Pancreas (tissue), 10 donors: Measurements from ENCODE around the gene PAFAH1B2. TPM values are rescaled to one million over a fixed set of nuclear protein-coding genes. Genes with fewer than 3 reads are reported as not detected.

Experiments used
- ATAC-seq, 4 donors: fragments of 200-7000 bp; cut with Tn5 transposase; one replicate each; pipeline versions ENCODE4 v1.8.0 to v1.9.1; 2020; ENCODE audit warnings: mild to moderate bottlenecking in 4 of 4, moderate library complexity in 4 of 4
- DNase-seq, 6 donors: peaks; one replicate each; pipeline ENCODE4 v3.0.0-alpha.2; 2020
- FAIRE-seq: peaks from 2 replicates; lab custom pipeline; 2012; peaks lifted over from hg19 to GRCh38; lab: Jason Lieb, UNC
- H3K27ac ChIP-seq, 4 donors: fragments of 200-600 bp; sonication (generic); 1 replicate in 3 of 4; 2 replicates in 1 of 4; pipeline versions ENCODE4 v1.5.0 to v1.8.0; 2020
- H3K27me3 ChIP-seq, 4 donors: fragments of 200-600 bp; one replicate each; pipeline ENCODE4 v1.8.0; 2021
- H3K36me3 ChIP-seq, 3 donors: fragments of 200-600 bp; sonication (generic) in 1 of 3; one replicate each; pipeline versions ENCODE4 v1.5.0 to v1.8.0; 2020 to 2021
- H3K4me1 ChIP-seq, 3 donors: fragments of 200-600 bp; one replicate each; pipeline ENCODE4 v1.8.0; 2021
- H3K4me3 ChIP-seq, 4 donors: fragments of 200-600 bp; sonication (generic) in 2 of 4; one replicate each; pipeline versions ENCODE4 v1.5.0 to v1.8.0; 2020 to 2021
- H3K9me3 ChIP-seq, 4 donors: fragments of 200-600 bp; one replicate each; pipeline ENCODE4 v1.8.0; 2021
- WGBS, 2 donors: extraction: QIAGEN DNeasy Blood & Tissue Kit; methylation state at CpG; one replicate each; pipeline ENCODE4 v1.1.7; 2013; 5-methylcytosine and 5-hydroxymethylcytosine counted together
- intact Hi-C, 3 donors: fragments of 100-400 bp; cut with DNase I; formaldehyde crosslinking; loops; one replicate each; pipeline versions ENCODE4 v1.11.1 to v1.14.2; 2022
- polyA plus RNA-seq, 2 donors: library from polyadenylated mRNA; stranded (reverse); fragments of 200-250 nt; gene quantifications; one replicate each; pipeline ENCODE4 v1.2.3, GENCODE V29; 2013
- total RNA-seq, 6 donors: library from RNA; stranded (reverse); fragmentation: NEBNext Ultra II Directional in 4 of 6; extraction: Animal tissue kit (Norgen Biotek cat#: 25700) in 4 of 6; gene quantifications; one replicate each; pipeline versions ENCODE4 v1.2.1 to v1.2.4, GENCODE V29; 2021 to 2023
- TF ChIP-seq, protein P1 (sequence below), 4 donors: fragments of 200-600 bp; sonication (generic) in 3 of 4; IDR thresholded peaks; one replicate each; pipeline versions ENCODE4 v1.5.0 to v1.8.0; 2021; ENCODE audit warnings: antibody characterized with exemption in 4 of 4
- donor health status: healthy with polysubstance abuse.
- donor health status: DM: no; HTN: no; CAD: no; lungs with moderate emphysema.
- donor health status: DM: no; HTN: no; CAD: no.
- donor health status: control.
- donor health status: control.
- donor health status: Bipolar disorder and iron deficiency.
- donor health status: DM: yes; HTN: yes; CAD: no.
- donor health status: DM: no; HTN: no; CAD: no.
- donor health status: DM: no; HTN: no; CAD: no.
- donor health status: DM: yes; HTN: yes; CAD: no.

The PAFAH1B2 gene
- total and polyA plus RNA-seq, 8 donors = 14.8 to 47.7 (median 24.3) TPM

DNA sequence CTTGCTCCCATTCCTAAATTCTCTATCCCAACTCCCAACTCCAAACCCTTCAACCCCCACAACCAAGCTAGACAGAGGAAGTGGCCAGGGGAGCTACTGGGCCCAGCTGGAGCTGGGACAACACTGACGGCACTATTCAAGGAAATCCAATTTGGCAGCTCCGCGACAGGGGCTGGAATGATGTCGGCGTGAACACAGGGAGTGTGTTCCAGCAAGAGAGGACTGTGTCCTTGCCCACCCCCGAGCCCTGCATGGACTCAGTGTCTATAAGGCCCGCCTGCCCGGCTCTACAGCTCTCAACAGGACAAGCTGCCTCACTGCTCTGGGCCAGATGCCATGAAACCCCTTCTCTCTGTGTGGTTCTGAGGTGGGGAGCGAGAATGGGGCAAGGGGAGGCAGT is 76.5 kb downstream of the PAFAH1B2 start:
- peaks cover 22 to 31% (median 27%) of the 10 kb centered on the region in 3 donors for H3K4me1 ChIP-seq
- H3K9me3 ChIP-seq = no peaks in the 10 kb centered on the region
- intact Hi-C loops = loop anchor here in 2 of 3 donors (5.0 to 10.0 kb wide), 4 partner anchors 33 to 356 kb away; no protein-coding TSS in a partner anchor
- ATAC-seq (peak; percentile 18 to 46 (median 38)), FAIRE-seq (no peak), DNase-seq (peak in 4 of 6 donors; percentile 52 to 78 (median 55))
- WGBS, 2 donors = 45 to 53% methylated on average over 9 of the region's 9 CpGs
- peak overlapping the region in 2 of 4 donors; percentile 49 to 50 for H3K27ac ChIP-seq
- peaks cover 0 to 29% (median 0%) of the 10 kb centered on the region in 3 donors for H3K36me3 ChIP-seq
- no peaks in the 10 kb centered on the region for H3K27me3 ChIP-seq
- TF ChIP-seq, protein P1, sequence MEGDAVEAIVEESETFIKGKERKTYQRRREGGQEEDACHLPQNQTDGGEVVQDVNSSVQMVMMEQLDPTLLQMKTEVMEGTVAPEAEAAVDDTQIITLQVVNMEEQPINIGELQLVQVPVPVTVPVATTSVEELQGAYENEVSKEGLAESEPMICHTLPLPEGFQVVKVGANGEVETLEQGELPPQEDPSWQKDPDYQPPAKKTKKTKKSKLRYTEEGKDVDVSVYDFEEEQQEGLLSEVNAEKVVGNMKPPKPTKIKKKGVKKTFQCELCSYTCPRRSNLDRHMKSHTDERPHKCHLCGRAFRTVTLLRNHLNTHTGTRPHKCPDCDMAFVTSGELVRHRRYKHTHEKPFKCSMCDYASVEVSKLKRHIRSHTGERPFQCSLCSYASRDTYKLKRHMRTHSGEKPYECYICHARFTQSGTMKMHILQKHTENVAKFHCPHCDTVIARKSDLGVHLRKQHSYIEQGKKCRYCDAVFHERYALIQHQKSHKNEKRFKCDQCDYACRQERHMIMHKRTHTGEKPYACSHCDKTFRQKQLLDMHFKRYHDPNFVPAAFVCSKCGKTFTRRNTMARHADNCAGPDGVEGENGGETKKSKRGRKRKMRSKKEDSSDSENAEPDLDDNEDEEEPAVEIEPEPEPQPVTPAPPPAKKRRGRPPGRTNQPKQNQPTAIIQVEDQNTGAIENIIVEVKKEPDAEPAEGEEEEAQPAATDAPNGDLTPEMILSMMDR (IDR thresholded peaks at IDR 0.05) = no peak
- H3K4me3 ChIP-seq = no peak overlapping the region

DNA sequence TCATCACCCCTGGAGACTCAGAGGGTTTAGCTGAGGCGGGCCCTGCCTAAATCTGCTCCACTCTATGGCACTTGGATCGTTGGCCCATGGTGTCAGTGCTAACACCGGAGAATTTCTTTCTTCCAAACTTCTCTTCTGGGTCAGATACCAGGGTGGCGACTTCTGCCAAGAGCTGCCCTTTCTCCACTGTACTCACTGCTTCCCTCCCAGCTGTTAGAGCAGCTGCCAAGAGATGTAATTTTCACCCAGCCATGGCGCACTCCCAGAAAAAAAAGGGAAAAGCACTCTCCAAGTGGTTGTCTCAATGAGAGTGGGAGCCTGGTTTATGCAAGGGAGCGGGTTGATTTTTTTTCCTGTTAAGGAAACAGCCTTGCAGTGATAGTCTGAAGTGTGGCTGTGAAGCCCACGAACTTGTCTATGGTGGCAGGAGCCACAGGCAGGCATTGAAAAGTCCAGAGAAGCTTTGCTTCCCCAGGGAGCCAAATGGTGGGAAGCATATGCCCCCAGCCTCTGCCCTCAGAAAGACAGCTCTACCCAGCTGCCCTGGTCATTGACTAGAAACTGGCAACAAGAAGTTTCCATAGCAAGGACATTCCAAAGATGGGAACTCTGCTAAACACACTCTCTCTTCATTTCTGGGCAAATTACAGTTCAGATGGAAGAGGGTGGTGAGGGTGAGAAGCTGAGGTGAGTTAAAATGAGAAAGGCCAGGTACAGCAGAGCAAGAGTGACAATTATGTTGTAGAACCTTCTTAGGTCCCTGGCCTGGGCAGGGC is 77.1 kb downstream of the PAFAH1B2 start:
- intact Hi-C loops = loop anchor here in 2 of 3 donors (5.0 to 10.0 kb wide), 4 partner anchors 34 to 356 kb away; no protein-coding TSS in a partner anchor
- Histone ChIP-seq H3K9me3 (no peaks in the 10 kb centered on the region), H3K27ac (peak overlapping the region; percentile 17 to 50 (median 46)), H3K4me1 (peaks cover 22 to 31% (median 27%) of the 10 kb centered on the region in 3 donors), H3K4me3 (no peak overlapping the region), H3K27me3 (no peaks in the 10 kb centered on the region), H3K36me3 (peaks cover 0 to 29% (median 0%) of the 10 kb centered on the region in 3 donors)
- FAIRE-seq (no peak), ATAC-seq (peak; percentile 19 to 51 (median 49)), DNase-seq (peak in 3 of 6 donors; percentile 6 to 51 (median 34))
- 45 to 58% methylated on average over 7 of the region's 7 CpGs for WGBS, 2 donors
- TF ChIP-seq, protein P1 (IDR thresholded peaks at IDR 0.05) = no peak

DNA sequence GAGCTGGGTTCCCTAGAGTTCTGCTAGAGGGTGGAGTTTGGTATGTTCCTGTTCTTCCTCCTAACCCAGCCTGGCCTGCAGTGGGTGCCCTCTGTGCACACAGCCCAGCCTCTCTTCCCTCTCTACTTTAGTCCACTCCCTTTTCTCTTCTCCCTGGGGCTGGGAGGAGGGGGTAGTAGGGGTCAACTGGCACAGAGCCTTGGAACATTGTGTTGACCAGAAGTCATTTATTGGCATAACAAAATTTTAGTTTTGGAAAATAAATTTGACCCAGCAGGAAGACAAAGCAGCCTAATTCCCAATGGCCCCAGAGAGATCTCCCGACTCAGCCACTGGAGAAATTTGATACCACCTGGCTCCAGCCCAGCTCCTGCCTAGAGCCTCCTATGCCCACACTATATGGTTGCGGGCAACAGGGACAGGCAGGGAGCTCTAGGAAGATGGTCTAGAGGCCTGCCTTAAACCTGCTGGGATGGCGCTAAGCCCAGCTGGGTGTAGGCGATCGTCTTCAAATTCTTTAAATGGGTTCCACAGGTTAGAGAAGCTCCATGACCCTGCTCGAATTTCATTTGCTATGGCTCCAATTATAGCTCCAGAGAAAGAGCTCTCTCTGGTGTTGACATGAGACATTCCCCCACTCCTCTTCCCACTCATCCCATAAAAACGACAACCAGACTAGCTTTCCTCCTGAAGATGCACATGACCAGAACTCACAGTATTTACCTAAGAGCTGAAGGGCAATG is 77.9 kb downstream of the PAFAH1B2 start:
- intact Hi-C loops = loop anchor here in 2 of 3 donors (5.0 to 10.0 kb wide), 4 partner anchors 35 to 357 kb away; no protein-coding TSS in a partner anchor
- ATAC-seq (peak; percentile 43 to 64 (median 52)), FAIRE-seq (no peak), DNase-seq (peak in 4 of 6 donors; percentile 46 to 64 (median 58))
- TF ChIP-seq, protein P1 (IDR thresholded peaks at IDR 0.05) = no peak
- Histone ChIP-seq H3K9me3 (no peaks in the 10 kb centered on the region), H3K27me3 (no peaks in the 10 kb centered on the region), H3K4me1 (peaks cover 22 to 31% (median 27%) of the 10 kb centered on the region in 3 donors), H3K4me3 (no peak overlapping the region), H3K36me3 (peaks cover 0 to 21% (median 0%) of the 10 kb centered on the region in 3 donors), H3K27ac (peak overlapping the region; percentile 17 to 50 (median 46))
- WGBS, 2 donors = 54 to 62% methylated on average over 7 of the region's 7 CpGs

DNA sequence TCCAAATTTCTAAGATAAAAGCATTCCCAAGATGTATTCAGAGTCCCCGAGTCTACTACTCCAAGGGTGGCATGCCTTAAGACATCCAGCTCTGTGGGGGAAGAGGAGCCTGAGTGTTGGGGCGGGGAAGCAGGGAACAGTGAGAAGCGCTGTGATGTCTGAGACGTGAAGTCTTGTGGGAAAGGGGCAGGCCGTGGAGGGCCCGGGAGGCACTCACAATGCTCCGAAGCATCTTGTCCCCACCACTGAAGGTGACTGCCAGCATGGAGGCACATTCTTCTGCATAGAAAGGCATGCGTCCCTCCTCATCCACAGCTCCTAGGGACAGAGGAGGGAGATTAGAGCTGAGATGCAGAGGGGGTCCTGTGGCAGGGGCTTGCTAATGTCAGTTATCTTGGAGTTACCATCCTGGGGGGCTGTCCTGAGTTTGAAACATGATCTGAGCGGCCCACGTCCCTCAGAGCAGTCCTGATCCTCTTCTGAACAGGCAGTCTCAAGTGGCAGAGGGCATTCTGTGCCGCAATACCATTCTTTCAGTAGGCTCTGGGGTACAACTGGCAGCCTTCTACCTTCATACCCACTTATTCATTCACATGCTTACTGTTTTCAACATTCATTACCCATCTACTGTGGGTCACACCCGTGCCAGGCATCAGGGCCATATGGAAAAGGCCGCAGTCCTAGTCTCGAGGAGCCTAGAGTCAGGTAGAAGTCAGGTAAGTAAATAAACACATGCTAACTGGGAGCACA is 79.1 kb downstream of the PAFAH1B2 start:
- ATAC-seq (no peak), FAIRE-seq (no peak), DNase-seq (peak in 1 of 6 donors; percentile 25)
- TF ChIP-seq, protein P1 (IDR thresholded peaks at IDR 0.05) = no peak
- Histone ChIP-seq H3K9me3 (no peaks in the 10 kb centered on the region), H3K27ac (no peak overlapping the region), H3K4me1 (peaks cover 22 to 31% (median 27%) of the 10 kb centered on the region in 3 donors), H3K4me3 (no peak overlapping the region), H3K36me3 (peaks cover 0 to 20% (median 5%) of the 10 kb centered on the region in 3 donors), H3K27me3 (no peaks in the 10 kb centered on the region)
- intact Hi-C loops = loop anchor here in 2 of 3 donors (5.0 to 10.0 kb wide), 4 partner anchors 36 to 358 kb away; no protein-coding TSS in a partner anchor
- 93 to 97% methylated on average over 14 of the region's 14 CpGs for WGBS, 2 donors
